Globus pallidus (tissue), 1 donor: ENCODE results near the gene OTUB2.
"Not testable (repeated sequence)": the region's sequence is repeated elsewhere in the genome, so short reads cannot be mapped to it uniquely, and the experiment has no call there.

Source experiments
- DNase-seq: peaks from one replicate; pipeline ENCODE4 v3.0.0-alpha.2; 2015; ENCODE audit warnings: low spot score

The OTUB2 gene

GRCh38 chr14:94058128-94058673, 32.1 kb downstream of the OTUB2 start:
- no peak for DNase-seq

DNA sequence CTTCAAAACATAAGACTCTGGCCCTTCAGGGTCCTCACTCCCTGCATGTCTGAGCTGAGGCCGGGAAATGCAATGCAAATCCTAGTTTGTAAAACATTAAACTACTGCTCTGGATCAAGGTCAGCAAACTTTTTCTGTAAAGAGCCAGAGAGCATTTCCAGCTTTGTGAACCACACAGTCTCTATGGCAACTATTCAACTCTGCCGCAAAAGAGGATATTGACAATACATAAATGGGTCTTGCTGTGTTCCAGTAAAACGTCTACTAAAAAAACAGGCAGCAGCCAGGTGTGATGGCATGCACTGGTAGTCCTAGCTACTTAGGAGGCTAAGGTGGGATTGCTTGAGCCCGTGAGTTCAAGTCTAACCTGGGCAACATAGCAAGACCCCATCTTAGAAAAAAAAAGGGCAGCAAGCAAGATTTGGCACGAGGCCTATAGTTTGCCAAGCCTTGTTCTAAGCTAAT, 32.6 kb downstream of the OTUB2 start:
- DNase-seq = no peak

DNA sequence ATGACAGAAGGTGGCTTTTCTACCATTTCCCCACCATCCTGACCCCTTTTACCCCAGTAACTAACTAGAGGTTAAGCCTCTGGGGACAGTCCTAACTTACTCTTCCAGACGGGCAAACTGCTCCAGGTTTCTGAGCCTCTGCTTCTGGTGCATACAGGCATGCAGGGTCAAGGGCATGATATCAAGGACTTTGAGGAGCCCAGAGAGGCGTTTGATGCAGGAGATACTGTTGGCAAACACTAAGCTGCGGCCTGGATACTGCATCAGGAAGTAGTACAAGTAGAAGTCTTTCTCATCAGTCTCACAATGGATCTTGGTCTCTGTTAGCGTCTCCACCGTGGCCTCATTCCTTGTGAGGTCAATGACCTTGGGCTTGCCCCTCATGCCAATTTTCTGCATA, 33.9 kb downstream of the OTUB2 start:
- DNase-seq = no peak

DNA sequence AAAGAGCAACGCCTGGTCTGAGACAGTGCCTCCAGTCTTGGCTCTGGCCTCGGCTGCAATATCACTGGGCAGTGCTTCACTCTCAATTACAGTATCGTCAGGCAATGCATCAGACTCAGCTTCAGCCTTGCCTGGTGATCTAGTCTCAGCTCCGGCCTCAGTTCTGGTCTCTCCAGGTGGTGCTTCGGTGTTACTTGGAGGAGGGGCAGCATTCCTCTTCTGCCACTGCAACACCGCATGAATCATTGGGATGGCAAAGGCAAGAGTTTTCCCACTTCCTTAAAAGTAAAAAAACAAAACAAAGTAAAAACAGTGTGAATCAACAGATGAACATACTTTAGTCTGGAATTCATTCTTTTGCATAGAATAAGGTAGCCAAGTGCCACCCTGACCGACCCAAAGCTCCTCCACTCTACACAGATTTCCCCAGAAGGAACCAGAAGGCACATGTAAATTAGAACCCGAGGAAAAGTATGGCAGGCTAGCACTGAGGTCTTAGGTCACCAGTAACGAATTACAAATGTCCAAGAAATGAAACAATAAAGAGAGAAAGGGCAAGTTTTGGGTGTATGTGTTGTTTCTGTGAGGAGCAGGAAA, 36.3 kb downstream of the OTUB2 start:
- DNase-seq = no peak

GRCh38 chr14:94066089-94066676, 40.0 kb downstream of the OTUB2 start:
- no peak for DNase-seq

- not testable (repeated sequence) for DNase-seq
Observed at GRCh38 chr14:94072076-94072475, 45.9 kb downstream of the OTUB2 start.

DNA sequence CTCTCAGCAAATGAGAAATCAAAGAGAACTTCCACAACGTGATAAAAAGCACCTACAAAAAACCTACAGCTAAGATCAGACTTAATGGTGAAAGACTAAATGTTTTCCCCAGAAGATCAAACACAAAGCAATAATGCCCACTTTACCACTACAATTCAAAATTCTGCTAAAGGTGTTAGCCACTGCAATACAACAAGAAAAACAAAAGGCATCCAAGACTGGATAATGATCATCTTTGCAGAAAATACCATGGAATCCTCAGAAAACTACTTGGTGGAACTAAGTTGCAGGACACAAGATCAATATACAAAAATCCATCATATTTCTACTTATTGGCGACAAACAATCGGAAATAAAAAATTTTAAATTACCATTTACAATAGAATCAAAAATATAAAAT, 48.4 kb downstream of the OTUB2 start:
- DNase-seq = no peak

- DNase-seq = no peak
Observed at GRCh38 chr14:94075008-94075407, 48.9 kb downstream of the OTUB2 start.

GRCh38 chr14:94077111-94077821, 51.1 kb downstream of the OTUB2 start:
- no peak for DNase-seq

DNA sequence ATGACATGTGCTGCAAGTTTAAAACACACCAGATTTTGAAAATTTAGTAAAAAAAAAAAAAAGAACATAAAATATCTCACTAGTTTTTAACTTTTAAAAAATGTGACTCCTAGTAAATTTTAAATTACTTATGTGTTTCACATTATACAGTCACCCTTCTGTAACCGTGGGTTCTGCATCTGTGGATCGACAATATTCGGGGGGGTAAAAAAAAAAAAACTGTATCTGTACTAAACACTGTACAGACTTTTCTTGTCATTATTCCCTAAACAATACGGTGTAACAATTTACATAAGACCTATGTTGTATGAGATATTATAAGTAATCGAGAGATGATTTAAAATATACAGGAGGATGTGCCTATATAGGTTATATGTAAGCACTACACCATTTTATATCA, 51.7 kb downstream of the OTUB2 start:
- DNase-seq = no peak

- DNase-seq = peak; percentile 16
Observed at GRCh38 chr14:94079891-94080620, 53.9 kb downstream of the OTUB2 start.

DNA sequence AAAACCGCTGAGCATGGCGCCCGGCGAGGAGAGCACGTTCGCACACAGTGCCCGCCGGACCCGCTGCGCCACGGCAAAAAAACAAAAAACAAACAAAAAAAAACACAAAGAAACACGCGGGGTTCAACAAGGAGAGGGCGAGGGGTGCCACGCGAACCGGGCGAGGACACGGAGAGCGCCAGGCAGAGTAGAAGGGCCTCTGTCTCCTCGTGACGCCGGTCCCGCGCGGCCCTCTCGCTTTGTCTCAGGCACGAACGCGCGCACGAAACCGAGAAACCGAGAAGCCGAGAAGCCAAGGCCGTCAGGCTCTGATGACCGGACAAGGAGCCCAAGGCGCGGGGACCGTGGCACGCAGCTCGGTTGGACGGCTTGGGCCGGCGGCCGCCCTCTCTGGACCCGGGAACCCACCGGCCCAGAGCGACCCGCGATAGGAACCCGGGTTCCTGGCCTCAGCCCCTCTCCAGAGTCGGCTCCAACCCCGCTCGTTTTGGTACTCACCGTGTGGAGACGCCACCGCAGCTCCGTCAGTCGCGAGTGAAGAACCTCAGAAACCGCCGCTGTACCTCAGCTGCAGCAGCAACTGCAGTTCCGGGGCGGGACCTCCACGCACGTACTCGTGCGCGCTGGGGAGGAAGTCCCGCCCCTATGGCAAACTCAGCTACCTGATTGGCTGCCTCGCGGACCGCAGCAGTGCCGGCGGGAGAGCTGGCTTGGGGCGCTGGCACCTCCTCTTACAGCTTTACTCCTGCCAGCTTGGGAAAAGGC, 54.7 kb downstream of the OTUB2 start, which contains the start of the genes DDX24 and IFI27L1:
TSS of gene DDX24 (minus strand) at position 582 of the 765 bp plus-strand sequence. CDS start 1,460 bp downstream, outside the sequence.
TSS of gene IFI27L1 (plus strand) at position 690 of the 765 bp plus-strand sequence. CDS start 15,628 bp downstream, outside the sequence.
- peak; percentile 94 for DNase-seq

GRCh38 chr14:94081386-94081820, 55.3 kb downstream of the OTUB2 start:
- no peak for DNase-seq

- DNase-seq = no peak
Observed at GRCh38 chr14:94087891-94088290, 61.8 kb downstream of the OTUB2 start.

GRCh38 chr14:94088516-94088915, 62.4 kb downstream of the OTUB2 start:
- DNase-seq = no peak

DNA sequence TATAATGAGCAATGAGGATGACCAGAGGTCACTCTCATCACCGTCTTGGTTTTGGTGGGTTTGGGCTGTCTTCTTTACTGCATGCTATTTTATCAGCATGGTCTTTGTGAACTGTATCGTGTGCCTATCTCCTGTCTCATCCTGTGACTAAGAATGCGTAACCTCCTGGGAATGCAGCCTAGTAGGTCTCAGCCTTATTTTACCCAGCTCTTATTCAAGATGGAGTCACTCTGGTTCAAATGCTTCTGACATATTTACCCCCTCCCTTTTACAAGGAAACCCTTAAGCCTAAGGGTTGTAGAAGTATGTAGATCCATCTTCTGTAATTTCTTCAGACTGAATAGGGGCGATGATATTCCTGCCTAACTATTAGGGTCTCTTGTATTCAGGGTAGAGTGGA, 63.3 kb downstream of the OTUB2 start:
- no peak for DNase-seq

DNA sequence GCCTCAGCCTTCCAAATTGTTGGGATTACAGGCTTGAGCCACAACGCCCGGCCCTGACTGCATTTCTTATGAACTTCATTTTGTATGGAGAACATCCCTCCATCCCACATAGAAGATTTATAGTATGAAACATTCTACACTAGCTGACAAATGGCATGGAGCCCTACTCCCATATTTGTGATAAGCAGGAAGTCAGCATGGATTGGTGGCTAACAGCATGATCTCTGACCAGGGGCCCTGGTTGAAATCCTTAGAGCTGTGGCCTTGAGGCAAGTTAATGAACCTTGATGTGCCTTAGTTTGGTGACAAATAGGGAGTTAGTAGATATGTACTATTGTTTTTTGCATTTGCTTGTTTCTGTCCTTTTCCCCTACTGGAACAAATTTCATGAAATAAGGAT, 67.3 kb downstream of the OTUB2 start:
- DNase-seq = no peak

DNA sequence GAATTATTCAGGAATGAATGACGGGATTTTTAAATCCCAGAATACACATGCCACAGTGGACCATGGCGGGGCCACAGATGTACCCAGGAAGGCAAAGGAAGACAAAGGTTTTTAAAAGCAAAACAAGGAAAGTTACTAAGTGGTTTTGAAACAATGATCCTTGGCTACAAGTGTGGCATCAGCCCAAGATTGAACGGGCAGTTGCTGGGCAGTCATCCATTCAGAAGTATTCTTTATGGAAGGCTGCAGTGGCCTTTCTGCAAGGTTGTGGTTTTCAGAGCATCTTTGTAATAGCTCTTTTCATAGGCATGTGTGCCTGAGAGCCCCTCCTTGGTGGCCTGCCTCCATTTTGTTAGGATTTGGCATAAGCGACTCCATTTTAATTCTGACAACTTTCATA, 71.0 kb downstream of the OTUB2 start:
- DNase-seq = no peak
